Vagina (tissue), 2 donors: ENCODE results near the gene UGT2B28.
"Not testable (repeated sequence)": the region's sequence is repeated elsewhere in the genome, so short reads cannot be mapped to it uniquely, and the experiment has no call there.

ENCODE experiments used
- POLR2A ChIP-seq, 2 donors: fragments of 450-650 bp; IDR thresholded peaks; one replicate each; pipeline ENCODE4 v1.6.1; 2017; ENCODE audit warnings: antibody characterized with exemption in 2 of 2, mild to moderate bottlenecking in 2 of 2, moderate library complexity in 2 of 2
- POLR2AphosphoS5 ChIP-seq, 2 donors: sonication (generic); formaldehyde crosslinking; IDR thresholded peaks; one replicate each; pipeline ENCODE4 v1.9.0; 2017; ENCODE audit warnings: antibody characterized with exemption in 2 of 2, mild to moderate bottlenecking in 2 of 2, low read depth in 1 of 2; ENCODE audit not compliant: insufficient read depth in 1 of 2

- not testable (repeated sequence) for TF ChIP-seq POLR2AphosphoS5 (IDR thresholded peaks at IDR 0.05; ENCODE audit: insufficient read depth in 1 of 2, low read depth in 1 of 2); POLR2A (IDR thresholded peaks at IDR 0.05)
These were observed 30.0 kb downstream of the UGT2B28 start for GRCh38 chr4:69310262-69310661.
